HG02571 (cell line): ENCODE results near the gene EZR.

Source experiments
- ATAC-seq: cut with Tn5 transposase; IDR thresholded peaks from one replicate; pipeline ENCODE4 v1.9.1; 2021; ENCODE audit warnings: mild to moderate bottlenecking, moderate library complexity; ENCODE audit not compliant: unreplicated experiment

The EZR gene

GRCh38 chr6:158764183-158764849, 54.9 kb downstream of the EZR start:
- ATAC-seq: no peak

- ATAC-seq: no peak
Observed at GRCh38 chr6:158763434-158764182, 55.6 kb downstream of the EZR start.

GRCh38 chr6:158762787-158763433, 56.3 kb downstream of the EZR start:
- no peak for ATAC-seq

GRCh38 chr6:158761746-158762145, 57.4 kb downstream of the EZR start:
- no peak for ATAC-seq

GRCh38 chr6:158760618-158761250, 58.4 kb downstream of the EZR start:
- ATAC-seq: no peak

GRCh38 chr6:158759966-158760617, 59.1 kb downstream of the EZR start:
- no peak for ATAC-seq

- no peak for ATAC-seq
Observed at GRCh38 chr6:158758941-158759479, 60.2 kb downstream of the EZR start.

- ATAC-seq: no peak
Observed at GRCh38 chr6:158758451-158758860, 60.7 kb downstream of the EZR start.

- ATAC-seq: no peak
Observed at GRCh38 chr6:158757753-158758090, 61.4 kb downstream of the EZR start.

- ATAC-seq: no peak
Observed at GRCh38 chr6:158756977-158757752, 62.0 kb downstream of the EZR start.

- ATAC-seq: no peak
Observed at GRCh38 chr6:158756126-158756525, 63.0 kb downstream of the EZR start.

- ATAC-seq: no peak
Observed at GRCh38 chr6:158755636-158756035, 63.5 kb downstream of the EZR start.

GRCh38 chr6:158754738-158755137, 64.4 kb downstream of the EZR start:
- no peak for ATAC-seq

- ATAC-seq: no peak
Observed at GRCh38 chr6:158753811-158754210, 65.4 kb downstream of the EZR start.

- no peak for ATAC-seq
Observed at GRCh38 chr6:158752613-158753012, 66.6 kb downstream of the EZR start.

- ATAC-seq: no peak
Observed at GRCh38 chr6:158751921-158752320, 67.2 kb downstream of the EZR start.

GRCh38 chr6:158751224-158751623, 67.9 kb downstream of the EZR start:
- ATAC-seq: no peak

GRCh38 chr6:158744986-158745430, 74.2 kb downstream of the EZR start:
- no peak for ATAC-seq

GRCh38 chr6:158743033-158743651, 76.0 kb downstream of the EZR start:
- no peak for ATAC-seq

- ATAC-seq: no peak
Observed at GRCh38 chr6:158739673-158740072, 79.5 kb downstream of the EZR start.
